ENCODE results near the gene TCF23.

The TCF23 gene

GRCh38 chr2:27134781-27135477 is 13.9 kb upstream of the TCF23 start:
- peak overlapping the region; percentile 92 for H3K4me3 ChIP-seq (ENCODE audit: low read depth, low read length)

GRCh38 chr2:27135478-27135955 is 13.3 kb upstream of the TCF23 start:
- DNase-seq (ENCODE audit: low read depth): no peak
- H3K4me3 ChIP-seq (ENCODE audit: low read depth, low read length): no peak overlapping the region
- in situ Hi-C loops (cut with HindIII; ENCODE audit: low sequenced_read_pairs): no loop called here
- TF ChIP-seq CTCF (IDR thresholded peaks at IDR 0.05; ENCODE audit: low read depth, low read length, missing control alignments): no peak

More at GRCh38 chr2:27134781-27135477, 13.9 kb upstream of the TCF23 start:
- no peak for TF ChIP-seq CTCF (IDR thresholded peaks at IDR 0.05; ENCODE audit: low read depth, low read length, missing control alignments)
- no peak for DNase-seq (ENCODE audit: low read depth)
- in situ Hi-C loops (cut with HindIII; ENCODE audit: low sequenced_read_pairs): no loop called here

- no peak for DNase-seq (ENCODE audit: low read depth)
- no peak overlapping the region for H3K4me3 ChIP-seq (ENCODE audit: low read depth, low read length)
- in situ Hi-C loops (cut with HindIII; ENCODE audit: low sequenced_read_pairs): no loop called here
- TF ChIP-seq CTCF (IDR thresholded peaks at IDR 0.05; ENCODE audit: low read depth, low read length, missing control alignments): no peak
These were observed 12.1 kb upstream of the TCF23 start for GRCh38 chr2:27136751-27137150.

GRCh38 chr2:27137322-27137935 is 11.4 kb upstream of the TCF23 start:
- no peak for TF ChIP-seq CTCF (IDR thresholded peaks at IDR 0.05; ENCODE audit: low read depth, low read length, missing control alignments)
- in situ Hi-C loops (cut with HindIII; ENCODE audit: low sequenced_read_pairs): no loop called here
- no peak overlapping the region for H3K4me3 ChIP-seq (ENCODE audit: low read depth, low read length)
- DNase-seq (ENCODE audit: low read depth): no peak

GRCh38 chr2:27138111-27138510 is 10.7 kb upstream of the TCF23 start:
- in situ Hi-C loops (cut with HindIII; ENCODE audit: low sequenced_read_pairs): no loop called here

GRCh38 chr2:27139310-27139709 is 9.5 kb upstream of the TCF23 start, which contains the start of gene PRR30:
Gene PRR30 (minus strand): TSS chr2:27139410. CDS start chr2:27138329, 1,081 bp downstream.
- no peak within 1 kb of the TSS for H3K4me3 ChIP-seq (ENCODE audit: low read depth, low read length)
- in situ Hi-C loops (cut with HindIII; ENCODE audit: low sequenced_read_pairs): no loop called here
- no peak for DNase-seq (ENCODE audit: low read depth)
- no peak for TF ChIP-seq CTCF (IDR thresholded peaks at IDR 0.05; ENCODE audit: low read depth, low read length, missing control alignments)

More at GRCh38 chr2:27138111-27138510, 10.7 kb upstream of the TCF23 start:
- no peak for TF ChIP-seq CTCF (IDR thresholded peaks at IDR 0.05; ENCODE audit: low read depth, low read length, missing control alignments)
- DNase-seq (ENCODE audit: low read depth): no peak
- no peak overlapping the region for H3K4me3 ChIP-seq (ENCODE audit: low read depth, low read length)
